DND-41 (cell line): ENCODE results near the gene RNASEL.
A peak's percentile ranks its signal among the peaks of the same experiment; 100 is the strongest.

ENCODE experiments used
- ATAC-seq: fragments of 200-7000 bp; cut with Tn5 transposase; 3 replicates; pipeline ENCODE4 v1.9.1; 2021; ENCODE audit warnings: low read depth; ENCODE audit not compliant: insufficient read depth
- DNase-seq: peaks from one replicate; pipeline ENCODE4 v3.0.0-alpha.2; 2020
- H2AFZ ChIP-seq: 2 replicates; pipeline ENCODE4 v1.6.0; 2012; ENCODE audit warnings: low read depth, low read length
- H3K27ac ChIP-seq: 2 replicates; pipeline ENCODE4 v1.5.1; 2012; ENCODE audit warnings: low read length, inconsistent platforms
- H3K27me3 ChIP-seq: fragments of 200-600 bp; sonication (generic); 2 replicates; pipeline ENCODE4 v1.6.0; 2012; ENCODE audit warnings: low read length, mild to moderate bottlenecking, inconsistent platforms; ENCODE audit not compliant: insufficient read depth, poor library complexity
- H3K36me3 ChIP-seq: 2 replicates; pipeline ENCODE4 v1.5.1; 2012; ENCODE audit warnings: low read length, inconsistent platforms; ENCODE audit not compliant: insufficient read depth
- H3K4me1 ChIP-seq: 2 replicates; pipeline ENCODE4 v1.5.1; 2012; ENCODE audit warnings: mild to moderate bottlenecking, low read length; ENCODE audit not compliant: insufficient read depth
- H3K4me2 ChIP-seq: 2 replicates; pipeline ENCODE4 v1.6.0; 2012; ENCODE audit warnings: mild to moderate bottlenecking, moderate library complexity, low read length, inconsistent platforms; ENCODE audit not compliant: insufficient read depth
- H3K4me3 ChIP-seq, 2 experiments: fragments of 200-600 bp in 1 of 2; shearing (Covaris generic) in 1 of 2; 2 replicates each; pipeline ENCODE4 v1.5.1; 2012 to 2016; ENCODE audit warnings: inconsistent platforms in 2 of 2, low read length in 2 of 2, mild to moderate bottlenecking in 2 of 2, low read depth in 1 of 2, moderate library complexity in 1 of 2
- H3K79me2 ChIP-seq: 2 replicates; pipeline ENCODE4 v1.6.0; 2012; ENCODE audit warnings: low read length, inconsistent platforms; ENCODE audit not compliant: insufficient read depth
- H3K9ac ChIP-seq: 2 replicates; pipeline ENCODE4 v1.6.0; 2012; ENCODE audit warnings: low read depth, mild to moderate bottlenecking, inconsistent platforms, low read length, moderate library complexity
- H3K9me3 ChIP-seq: 2 replicates; pipeline ENCODE4 v1.5.1; 2012; ENCODE audit warnings: low read length, moderate library complexity, mild to moderate bottlenecking, inconsistent platforms; ENCODE audit not compliant: insufficient read depth, severe bottlenecking
- H4K20me1 ChIP-seq: 2 replicates; pipeline ENCODE4 v1.6.0; 2012; ENCODE audit warnings: low read length; ENCODE audit not compliant: insufficient read depth
- EZH2 ChIP-seq: IDR thresholded peaks from 3 replicates; pipeline ENCODE4 v1.6.1; 2012; ENCODE audit warnings: borderline replicate concordance, low read depth, mild to moderate bottlenecking, moderate library complexity, low read length, inconsistent platforms; ENCODE audit not compliant: severe bottlenecking
- TF ChIP-seq, protein P1 (sequence below): IDR thresholded peaks from 2 replicates; pipeline ENCODE4 v1.5.1; 2012; ENCODE audit warnings: borderline replicate concordance, low read length, moderate library complexity, mild to moderate bottlenecking; ENCODE audit not compliant: poor library complexity, severe bottlenecking; ENCODE audit errors: extremely low read depth

Gene RNASEL

DNA sequence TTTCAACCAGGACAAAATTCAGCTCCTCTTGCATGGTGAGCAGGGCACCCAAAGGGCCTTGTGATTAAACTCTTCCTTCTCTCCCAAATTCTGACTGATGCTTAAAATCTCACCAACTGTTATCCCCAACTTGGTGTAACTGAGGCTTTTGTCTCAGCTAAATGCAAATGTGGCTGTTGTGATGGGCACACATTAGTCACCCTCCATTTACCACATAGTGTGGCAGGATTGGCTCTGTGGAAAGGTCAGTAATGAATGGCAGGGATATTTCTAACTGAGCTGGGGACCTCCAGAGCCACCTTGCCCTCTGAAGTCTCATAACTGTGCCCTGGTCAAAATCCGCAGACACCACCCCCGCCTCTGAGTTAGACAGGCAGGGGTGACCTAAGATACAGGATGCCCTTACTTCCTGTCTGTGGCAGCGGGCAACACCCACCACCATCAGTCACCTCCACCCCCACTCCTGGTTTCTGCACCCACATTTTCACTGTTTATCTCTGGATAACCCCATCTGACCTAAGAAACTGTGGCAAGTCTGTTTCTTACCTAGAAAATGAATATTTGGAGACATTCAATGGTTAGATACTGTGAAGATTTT, 40.5 kb upstream of the RNASEL start:
- DNase-seq (peak; percentile 38), ATAC-seq (peak; percentile 84)
- H3K27me3 ChIP-seq: no peaks in the 10 kb centered on the region
- no peak overlapping the region for H3K4me2 ChIP-seq
- H3K79me2 ChIP-seq: no peaks in the 10 kb centered on the region
- no peak overlapping the region for H2AFZ ChIP-seq
- no peak overlapping the region for H3K27ac ChIP-seq
- peaks cover 24% of the 10 kb centered on the region for H3K4me1 ChIP-seq
- H3K4me3 ChIP-seq: no peak overlapping the region
- no peaks in the 10 kb centered on the region for H3K36me3 ChIP-seq
- 0 out of 2 replicates have a peak, but pooled peaks cover 3% of the 10 kb centered on the region for H4K20me1 ChIP-seq
- no peaks in the 10 kb centered on the region for H3K9me3 ChIP-seq
- H3K9ac ChIP-seq: no peak overlapping the region
- TF ChIP-seq EZH2: no peak
- TF ChIP-seq, protein P1, sequence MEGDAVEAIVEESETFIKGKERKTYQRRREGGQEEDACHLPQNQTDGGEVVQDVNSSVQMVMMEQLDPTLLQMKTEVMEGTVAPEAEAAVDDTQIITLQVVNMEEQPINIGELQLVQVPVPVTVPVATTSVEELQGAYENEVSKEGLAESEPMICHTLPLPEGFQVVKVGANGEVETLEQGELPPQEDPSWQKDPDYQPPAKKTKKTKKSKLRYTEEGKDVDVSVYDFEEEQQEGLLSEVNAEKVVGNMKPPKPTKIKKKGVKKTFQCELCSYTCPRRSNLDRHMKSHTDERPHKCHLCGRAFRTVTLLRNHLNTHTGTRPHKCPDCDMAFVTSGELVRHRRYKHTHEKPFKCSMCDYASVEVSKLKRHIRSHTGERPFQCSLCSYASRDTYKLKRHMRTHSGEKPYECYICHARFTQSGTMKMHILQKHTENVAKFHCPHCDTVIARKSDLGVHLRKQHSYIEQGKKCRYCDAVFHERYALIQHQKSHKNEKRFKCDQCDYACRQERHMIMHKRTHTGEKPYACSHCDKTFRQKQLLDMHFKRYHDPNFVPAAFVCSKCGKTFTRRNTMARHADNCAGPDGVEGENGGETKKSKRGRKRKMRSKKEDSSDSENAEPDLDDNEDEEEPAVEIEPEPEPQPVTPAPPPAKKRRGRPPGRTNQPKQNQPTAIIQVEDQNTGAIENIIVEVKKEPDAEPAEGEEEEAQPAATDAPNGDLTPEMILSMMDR: no peak

DNA sequence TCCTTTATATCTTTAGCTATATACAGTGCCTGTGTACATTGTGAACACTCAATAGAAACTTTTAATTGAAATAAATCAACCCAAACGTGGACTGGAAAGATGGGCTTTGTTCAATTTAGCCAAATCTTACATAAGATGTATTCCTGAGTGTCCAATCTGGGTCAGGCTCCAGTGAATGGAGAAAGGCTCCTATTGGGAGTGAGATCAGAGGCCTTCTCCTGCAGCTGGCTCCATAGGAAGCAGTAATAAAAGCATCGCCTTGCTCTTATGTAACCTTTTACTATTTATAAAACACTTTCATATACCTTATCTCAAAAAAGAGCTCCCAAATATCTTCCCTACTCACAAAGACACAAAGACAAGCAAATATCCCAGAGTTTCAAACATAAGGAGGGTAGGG, 40.0 kb upstream of the RNASEL start:
- Histone ChIP-seq H3K27me3 (no peaks in the 10 kb centered on the region), H3K27ac (no peak overlapping the region), H2AFZ (no peak overlapping the region), H3K4me1 (peaks cover 28% of the 10 kb centered on the region), H3K9ac (no peak overlapping the region), H3K4me3 (no peak overlapping the region), H3K4me2 (no peak overlapping the region), H3K36me3 (no peaks in the 10 kb centered on the region), H3K9me3 (no peaks in the 10 kb centered on the region), H4K20me1 (no peaks in the 10 kb centered on the region; the same call in 1 of the 2 replicates), H3K79me2 (no peaks in the 10 kb centered on the region)
- DNase-seq (no peak), ATAC-seq (no peak)
- TF ChIP-seq, protein P1: no peak
- TF ChIP-seq EZH2: no peak

DNA sequence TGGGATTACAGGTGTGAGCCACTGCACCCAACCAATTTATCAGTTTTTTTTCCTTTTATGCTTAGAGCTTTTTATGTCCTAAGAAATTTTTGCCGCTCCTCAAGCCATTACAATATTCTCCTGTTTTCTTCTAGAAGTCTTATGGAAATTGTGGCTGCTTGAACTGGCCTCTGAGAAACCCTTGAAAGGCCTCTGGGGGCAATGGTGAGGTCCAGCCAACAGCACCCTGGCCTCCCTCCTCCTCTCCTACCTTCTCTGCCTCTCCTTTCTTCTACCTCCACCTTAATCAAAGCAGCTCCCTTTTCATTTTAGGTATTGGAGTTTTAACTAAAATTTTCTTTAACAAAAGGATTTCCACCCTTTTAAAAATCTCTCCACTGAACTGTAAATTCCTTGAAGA, 39.6 kb upstream of the RNASEL start:
- no peaks in the 10 kb centered on the region for H3K79me2 ChIP-seq
- no peaks in the 10 kb centered on the region for H3K27me3 ChIP-seq
- H3K9ac ChIP-seq: no peak overlapping the region
- peaks cover 28% of the 10 kb centered on the region for H3K4me1 ChIP-seq
- ATAC-seq: no peak
- no peaks in the 10 kb centered on the region; the same call in 1 of the 2 replicates for H4K20me1 ChIP-seq
- H3K9me3 ChIP-seq: no peaks in the 10 kb centered on the region
- H3K27ac ChIP-seq: no peak overlapping the region
- no peaks in the 10 kb centered on the region for H3K36me3 ChIP-seq
- no peak for DNase-seq
- no peak overlapping the region for H2AFZ ChIP-seq
- no peak overlapping the region for H3K4me3 ChIP-seq
- no peak overlapping the region for H3K4me2 ChIP-seq
- no peak for TF ChIP-seq EZH2
- TF ChIP-seq, protein P1: no peak

DNA sequence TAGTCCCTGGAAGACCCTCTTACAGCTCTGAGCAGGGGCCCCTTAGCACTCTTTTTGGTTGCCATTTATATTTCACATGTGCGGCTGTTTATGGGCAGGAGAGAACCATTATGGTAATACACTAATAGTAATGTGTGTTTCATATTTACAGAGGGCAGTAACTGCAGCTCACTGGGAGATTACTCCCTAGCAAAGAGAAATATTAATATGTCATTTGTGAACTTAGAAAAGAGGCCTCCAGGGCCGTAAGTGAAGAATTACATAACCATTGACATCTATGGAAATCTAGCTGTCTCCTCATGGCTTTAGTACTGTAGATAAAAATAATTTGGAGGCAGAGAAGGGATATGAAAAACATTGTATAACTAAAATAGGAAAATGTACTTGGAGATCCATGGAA, 38.6 kb upstream of the RNASEL start:
- peaks cover 28% of the 10 kb centered on the region for H3K4me1 ChIP-seq
- no peak for ATAC-seq

More for the DNA sequence above, 38.6 kb upstream of the RNASEL start:
- Histone ChIP-seq H4K20me1 (no peaks in the 10 kb centered on the region; the same call in 1 of the 2 replicates), H2AFZ (no peak overlapping the region), H3K79me2 (no peaks in the 10 kb centered on the region), H3K4me3 (no peak overlapping the region), H3K9ac (no peak overlapping the region), H3K27ac (no peak overlapping the region), H3K36me3 (no peaks in the 10 kb centered on the region), H3K27me3 (no peaks in the 10 kb centered on the region), H3K9me3 (no peaks in the 10 kb centered on the region), H3K4me2 (no peak overlapping the region)
- TF ChIP-seq EZH2: no peak
- TF ChIP-seq, protein P1: no peak
- DNase-seq: no peak
